Brain microvascular endothelial cell (primary cell): ENCODE measurements around the gene VPS13C.

Experiments
- DNase-seq: peaks from one replicate; pipeline ENCODE4 v3.0.0-alpha.2; 2020
- H3K27ac ChIP-seq: fragments of 250-450 bp; sonication (Bioruptor Pico); 2 replicates; pipeline ENCODE4 v1.5.1; 2020; ENCODE audit warnings: mild to moderate bottlenecking, moderate library complexity
- H3K27me3 ChIP-seq: fragments of 250-450 bp; sonication (Bioruptor Pico); replicated peaks from 2 replicates; pipeline ENCODE4 v1.5.1; 2020; ENCODE audit warnings: mild to moderate bottlenecking
- H3K36me3 ChIP-seq: fragments of 250-450 bp; sonication (Bioruptor Pico); replicated peaks from 2 replicates; pipeline ENCODE4 v1.5.1; 2020; ENCODE audit warnings: mild to moderate bottlenecking
- H3K4me3 ChIP-seq: 2 replicates; pipeline ENCODE4 v1.5.1; 2011; ENCODE audit warnings: low read depth, mild to moderate bottlenecking, control low read depth, low read length, moderate library complexity
- in situ Hi-C: cut with HindIII; loops from 2 replicates; pipeline ENCODE4 v1.10.0; 2017; ENCODE audit warnings: low sequenced_read_pairs, low pct_ligation_motif_present
- TF ChIP-seq, protein P1 (sequence below): IDR thresholded peaks from 2 replicates; pipeline ENCODE4 v1.5.1; 2011; ENCODE audit warnings: low read depth, mild to moderate bottlenecking, moderate library complexity, low read length, control low read depth, inconsistent platforms; ENCODE audit errors: missing control alignments

Gene VPS13C

DNA sequence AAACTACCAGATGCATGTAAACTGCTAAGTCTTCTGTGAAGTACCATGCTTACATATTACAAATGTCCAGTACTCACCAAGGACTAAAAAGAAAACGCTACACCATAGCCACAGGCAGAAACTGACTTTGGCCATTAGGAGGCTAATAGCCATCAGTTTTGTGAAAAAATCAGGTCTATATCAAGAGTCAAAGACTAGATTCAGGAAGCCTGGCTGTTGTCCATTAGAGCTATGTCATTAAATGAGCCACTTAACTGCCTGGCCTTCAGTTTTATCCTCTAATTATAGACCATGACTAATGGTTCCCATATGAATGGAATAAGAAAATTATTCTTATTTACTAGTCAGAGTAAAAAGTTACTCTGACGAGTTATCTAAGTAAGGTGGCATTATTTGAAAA is 144.1 kb downstream of the VPS13C start:
- no peak for DNase-seq
- Histone ChIP-seq H3K36me3 (peaks cover 20% of the 10 kb centered on the region), H3K27ac (no peak overlapping the region), H3K27me3 (no peaks in the 10 kb centered on the region), H3K4me3 (no peak overlapping the region)
- in situ Hi-C loops: no loop called here
- TF ChIP-seq, protein P1, sequence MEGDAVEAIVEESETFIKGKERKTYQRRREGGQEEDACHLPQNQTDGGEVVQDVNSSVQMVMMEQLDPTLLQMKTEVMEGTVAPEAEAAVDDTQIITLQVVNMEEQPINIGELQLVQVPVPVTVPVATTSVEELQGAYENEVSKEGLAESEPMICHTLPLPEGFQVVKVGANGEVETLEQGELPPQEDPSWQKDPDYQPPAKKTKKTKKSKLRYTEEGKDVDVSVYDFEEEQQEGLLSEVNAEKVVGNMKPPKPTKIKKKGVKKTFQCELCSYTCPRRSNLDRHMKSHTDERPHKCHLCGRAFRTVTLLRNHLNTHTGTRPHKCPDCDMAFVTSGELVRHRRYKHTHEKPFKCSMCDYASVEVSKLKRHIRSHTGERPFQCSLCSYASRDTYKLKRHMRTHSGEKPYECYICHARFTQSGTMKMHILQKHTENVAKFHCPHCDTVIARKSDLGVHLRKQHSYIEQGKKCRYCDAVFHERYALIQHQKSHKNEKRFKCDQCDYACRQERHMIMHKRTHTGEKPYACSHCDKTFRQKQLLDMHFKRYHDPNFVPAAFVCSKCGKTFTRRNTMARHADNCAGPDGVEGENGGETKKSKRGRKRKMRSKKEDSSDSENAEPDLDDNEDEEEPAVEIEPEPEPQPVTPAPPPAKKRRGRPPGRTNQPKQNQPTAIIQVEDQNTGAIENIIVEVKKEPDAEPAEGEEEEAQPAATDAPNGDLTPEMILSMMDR: no peak

DNA sequence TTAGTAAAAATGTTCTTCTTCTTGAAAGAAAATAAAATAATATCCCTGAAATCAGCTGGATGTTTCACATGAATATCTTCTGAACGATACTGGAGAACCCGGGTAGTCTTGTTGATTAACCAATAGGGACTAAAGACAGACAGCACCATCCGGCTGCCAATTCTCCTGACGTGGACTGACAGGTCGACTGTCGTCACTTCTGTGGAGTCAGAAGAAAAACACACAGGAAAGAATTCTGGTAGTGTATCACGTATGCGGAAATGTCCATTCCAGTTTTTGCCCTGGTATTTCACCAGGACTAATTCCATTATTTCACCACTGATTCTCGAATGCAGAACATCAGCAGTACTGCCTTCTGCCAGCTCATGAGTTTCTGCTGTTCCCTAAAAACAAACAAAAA is 144.6 kb downstream of the VPS13C start:
- no peak for DNase-seq
- H3K27me3 ChIP-seq: no peaks in the 10 kb centered on the region
- H3K36me3 ChIP-seq: peaks cover 20% of the 10 kb centered on the region
- in situ Hi-C loops: no loop called here
- H3K27ac ChIP-seq: no peak overlapping the region
- TF ChIP-seq, protein P1: no peak
- no peak overlapping the region for H3K4me3 ChIP-seq

DNA sequence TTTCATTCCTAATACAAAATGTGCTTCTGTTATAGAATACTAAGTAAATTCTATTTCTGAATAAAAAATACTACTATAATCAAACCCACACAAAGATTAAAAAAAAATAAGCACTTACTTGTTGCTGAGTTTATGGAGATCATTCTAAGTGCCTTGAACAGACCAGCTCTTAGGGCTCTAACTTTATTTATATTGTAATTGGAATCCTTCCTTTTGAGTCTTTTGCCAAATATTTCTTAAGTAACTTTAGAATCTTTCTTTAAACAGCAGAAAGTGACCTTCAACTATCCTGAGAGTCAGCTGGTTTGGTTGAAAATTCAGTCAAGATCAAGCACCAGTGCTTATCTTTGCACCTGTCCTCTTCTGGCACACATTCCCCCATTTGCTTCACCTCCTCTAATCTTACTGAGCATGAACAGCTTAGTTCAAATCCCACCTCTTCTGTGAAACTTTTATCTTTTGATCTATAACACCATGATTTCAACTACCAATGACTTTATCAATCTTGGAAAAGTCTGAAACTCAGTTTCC is 149.3 kb downstream of the VPS13C start:
- in situ Hi-C loops: no loop called here
- Histone ChIP-seq H3K36me3 (peaks cover 9% of the 10 kb centered on the region), H3K27me3 (no peaks in the 10 kb centered on the region), H3K27ac (no peak overlapping the region), H3K4me3 (no peak overlapping the region)
- no peak for DNase-seq
- TF ChIP-seq, protein P1: no peak

DNA sequence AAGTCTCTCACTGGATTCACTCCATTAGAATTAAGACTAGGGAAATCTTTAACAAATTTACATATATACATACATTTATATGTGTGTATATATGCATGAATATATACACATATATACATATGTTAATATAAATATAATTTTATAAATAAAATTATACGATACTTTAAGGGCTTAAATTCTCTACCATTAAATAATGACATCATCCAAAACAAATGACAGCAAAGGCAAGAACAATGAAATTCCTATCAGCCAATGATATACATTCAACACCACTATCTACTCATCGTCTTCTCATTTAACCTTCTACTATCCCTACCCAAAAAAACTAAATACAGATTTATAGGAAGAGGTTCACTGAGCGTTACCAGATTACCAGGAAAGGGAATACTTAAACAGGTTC is 152.0 kb downstream of the VPS13C start:
- Histone ChIP-seq H3K27ac (no peak overlapping the region), H3K27me3 (no peaks in the 10 kb centered on the region), H3K36me3 (peaks cover 4% of the 10 kb centered on the region), H3K4me3 (no peak overlapping the region)
- TF ChIP-seq, protein P1: no peak
- in situ Hi-C loops: no loop called here
- no peak for DNase-seq

DNA sequence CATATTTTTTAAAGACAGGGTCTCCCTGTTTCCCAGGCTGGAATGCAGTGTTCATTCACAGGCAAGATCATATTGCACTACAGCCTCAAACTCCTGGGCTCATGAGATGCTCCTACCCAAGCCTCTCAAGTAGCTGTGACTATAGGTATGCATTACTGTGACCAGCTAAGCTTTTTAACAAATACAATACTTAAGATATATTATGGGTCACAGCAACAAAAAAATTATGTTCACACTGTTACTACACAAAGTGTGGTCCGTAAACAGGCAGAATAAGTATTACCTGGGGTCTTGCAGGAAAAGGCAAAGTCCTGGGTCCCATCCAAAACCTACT is 152.5 kb downstream of the VPS13C start:
- H3K36me3 ChIP-seq: peaks cover 2% of the 10 kb centered on the region

More for the DNA sequence above, 152.5 kb downstream of the VPS13C start:
- in situ Hi-C loops: no loop called here
- DNase-seq: no peak
- Histone ChIP-seq H3K4me3 (no peak overlapping the region), H3K27me3 (no peaks in the 10 kb centered on the region), H3K27ac (no peak overlapping the region)
- TF ChIP-seq, protein P1: no peak
